Measurements from ENCODE around the gene EP300. TPM values are rescaled to one million over a fixed set of nuclear protein-coding genes. Genes with fewer than 3 reads are reported as not detected.

The EP300 gene
- 17.5 to 24.8 TPM (median 21.0 TPM) in 5 replicates for total RNA-seq (2022; extraction: Qiagen RNA extraction; ENCODE audit: low read depth)

DNA sequence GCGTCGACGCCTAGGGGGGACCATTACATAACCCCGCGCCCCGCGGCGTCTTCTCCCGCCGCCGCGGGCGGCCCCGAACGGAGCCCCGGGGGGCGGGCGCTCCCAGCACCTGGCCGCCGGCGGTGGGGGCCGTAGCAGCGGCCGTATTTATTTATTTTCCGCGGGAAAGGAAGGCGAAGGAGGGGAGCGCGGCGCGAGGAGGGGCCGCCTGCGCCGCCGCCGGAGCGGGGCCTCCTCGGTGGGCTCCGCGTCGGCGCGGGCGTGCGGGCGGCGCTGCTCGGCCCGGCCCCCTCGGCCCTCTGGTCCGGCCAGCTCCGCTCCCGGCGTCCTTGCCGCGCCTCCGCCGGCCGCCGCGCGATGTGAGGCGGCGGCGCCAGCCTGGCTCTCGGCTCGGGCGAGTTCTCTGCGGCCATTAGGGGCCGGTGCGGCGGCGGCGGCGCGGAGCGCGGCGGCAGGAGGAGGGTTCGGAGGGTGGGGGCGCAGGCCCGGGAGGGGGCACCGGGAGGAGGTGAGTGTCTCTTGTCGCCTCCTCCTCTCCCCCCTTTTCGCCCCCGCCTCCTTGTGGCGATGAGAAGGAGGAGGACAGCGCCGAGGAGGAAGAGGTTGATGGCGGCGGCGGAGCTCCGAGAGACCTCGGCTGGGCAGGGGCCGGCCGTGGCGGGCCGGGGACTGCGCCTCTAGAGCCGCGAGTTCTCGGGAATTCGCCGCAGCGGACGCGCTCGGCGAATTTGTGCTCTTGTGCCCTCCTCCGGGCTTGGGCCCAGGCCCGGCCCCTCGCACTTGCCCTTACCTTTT is at the start of gene EP300:
Gene EP300, plus strand, starts transcription at position 570 of the 795 bp plus-strand sequence. CDS start 413 bp downstream, outside the sequence.

DNA sequence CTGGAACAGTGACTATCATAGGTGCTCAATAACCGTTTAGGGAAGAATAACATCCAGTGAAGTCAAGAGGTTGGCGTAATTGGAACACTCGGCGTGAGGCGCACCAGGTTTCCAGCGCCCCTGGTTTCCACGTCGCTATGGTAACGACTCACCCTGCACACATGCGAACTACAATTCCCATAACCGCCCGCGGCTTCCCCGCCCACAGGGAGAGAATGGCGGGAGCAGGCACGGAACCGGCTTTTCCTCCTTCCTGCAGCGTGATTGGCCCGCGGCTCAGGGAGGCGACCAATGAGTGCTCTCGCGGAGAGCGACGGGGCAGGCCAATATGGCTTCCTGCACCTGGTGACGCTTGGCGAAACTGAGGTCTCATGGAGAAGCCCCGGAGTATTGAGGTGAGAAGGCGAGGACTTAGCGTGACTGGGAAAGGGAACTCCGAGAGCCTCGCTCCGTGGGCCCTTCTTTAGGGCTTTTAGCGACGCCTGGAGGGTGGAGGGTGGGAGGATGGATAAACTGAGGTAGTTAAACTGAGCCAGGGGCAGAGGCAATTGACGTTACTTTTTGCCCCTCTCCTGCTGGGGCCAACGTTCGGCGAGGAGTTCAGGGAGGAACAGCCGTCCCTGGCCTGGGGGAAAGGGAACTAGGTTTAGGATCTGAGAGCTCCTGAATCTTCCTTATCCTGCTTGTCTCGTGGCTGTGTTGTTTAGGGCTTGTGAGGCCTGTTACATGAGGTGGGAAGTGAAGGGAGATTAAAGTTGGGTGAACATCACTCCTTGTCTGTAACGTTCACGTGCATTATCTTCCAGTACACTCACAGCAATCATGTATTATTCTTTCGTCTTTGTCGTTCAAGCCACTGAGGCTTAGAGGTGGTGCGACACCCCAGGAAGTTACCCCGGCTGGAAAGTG is 112.9 kb downstream of the EP300 start, which contains the start of gene L3MBTL2:
Gene L3MBTL2, plus strand, starts transcription at position 321 of the 909 bp plus-strand sequence. Its CDS starts 51 bp downstream, at position 372.

Other genes starting within 250 kb of the EP300 start
- 155 to 185 TPM (median 164 TPM) in 5 replicates for gene ST13, start 236.0 kb upstream of the EP300 start, total RNA-seq (2022; extraction: Qiagen RNA extraction; ENCODE audit: low read depth)
- 7.3 to 12.4 TPM (median 9.0 TPM) in 5 replicates for gene XPNPEP3, start 235.4 kb upstream of the EP300 start, total RNA-seq (2022; extraction: Qiagen RNA extraction; ENCODE audit: low read depth)
- gene DNAJB7, start 230.5 kb upstream of the EP300 start, total RNA-seq (2022; extraction: Qiagen RNA extraction; ENCODE audit: low read depth), result not detected in 5 replicates
- 53.1 to 57.2 TPM (median 54.3 TPM) in 5 replicates for gene RBX1, start 141.2 kb upstream of the EP300 start, total RNA-seq (2022; extraction: Qiagen RNA extraction; ENCODE audit: low read depth)
- gene L3MBTL2, start 112.7 kb downstream of the EP300 start, total RNA-seq (2022; extraction: Qiagen RNA extraction; ENCODE audit: low read depth), result 16.6 to 19.6 TPM (median 18.0 TPM) in 5 replicates
- gene CHADL, start 148.3 kb downstream of the EP300 start, total RNA-seq (2022; extraction: Qiagen RNA extraction; ENCODE audit: low read depth), result not detected in 5 replicates
- 74.9 to 99.7 TPM (median 94.1 TPM) in 5 replicates for gene RANGAP1, start 193.6 kb downstream of the EP300 start, total RNA-seq (2022; extraction: Qiagen RNA extraction; ENCODE audit: low read depth)
- gene ZC3H7B, start 208.9 kb downstream of the EP300 start, total RNA-seq (2022; extraction: Qiagen RNA extraction; ENCODE audit: low read depth), result 18.9 to 26.1 TPM (median 23.2 TPM) in 5 replicates

Data from A549 treated with RU486 at 1 μM for 4 hours (cell line).